Measurements from ENCODE around the gene RPAIN. TPM values are rescaled to one million over a fixed set of nuclear protein-coding genes. Genes with fewer than 3 reads are reported as not detected.

RPAIN gene
- total and polyA plus RNA-seq, 7 donors, result 21.3 to 53.8 (median 37.8) TPM

- Histone ChIP-seq H3K9me3 (no peaks in the 10 kb centered on the region), H3K4me1 (peaks cover 0 to 37% (median 28%) of the 10 kb centered on the region in 4 donors), H3K36me3 (peaks cover 0 to 59% (median 19%) of the 10 kb centered on the region in 4 donors), H3K27me3 (no peaks in the 10 kb centered on the region), H3K4me3 (peak within 1 kb of the TSS; percentile 54 to 83 (median 81)), H3K27ac (peak within 1 kb of the TSS; percentile 80 to 91 (median 88))
- intact Hi-C loops (cut with DNase I), result no loop called here
- DNase-seq, result peak; percentile 98
- peak; percentile 81 to 96 (median 93) for TF ChIP-seq POLR2AphosphoS5 (IDR thresholded peaks at IDR 0.05)
- TF ChIP-seq POLR2A (IDR thresholded peaks at IDR 0.05), result peak; percentile 66 to 89
- TF ChIP-seq EP300 (IDR thresholded peaks at IDR 0.05), result no peak
- no peak for TF ChIP-seq CTCF (IDR thresholded peaks at IDR 0.05)
- 0% methylated on average over 49 of the region's 49 CpGs for WGBS, 2 donors
These were observed 525 bp upstream of the RPAIN start, which contains the start of gene NUP88 for GRCh38 chr17:5419356-5419958. NUP88 (minus strand) TSS chr17:5419662; CDS start chr17:5419650, 12 bp downstream.

- H3K9me3 ChIP-seq, result no peaks in the 10 kb centered on the region
- no peak for DNase-seq
- no peak for TF ChIP-seq EP300 (IDR thresholded peaks at IDR 0.05)
- TF ChIP-seq POLR2A (IDR thresholded peaks at IDR 0.05), result no peak
- no peak for TF ChIP-seq POLR2AphosphoS5 (IDR thresholded peaks at IDR 0.05)
- no peak for TF ChIP-seq CTCF (IDR thresholded peaks at IDR 0.05)
- intact Hi-C loops (cut with DNase I), result no loop called here
- no peak overlapping the region for H3K27ac ChIP-seq
- 92 to 93% methylated on average over 2 of the region's 2 CpGs for WGBS, 2 donors
- H3K36me3 ChIP-seq, result peaks cover 8 to 63% (median 27%) of the 10 kb centered on the region in 4 donors
- no peak overlapping the region for H3K4me3 ChIP-seq
- H3K27me3 ChIP-seq, result no peaks in the 10 kb centered on the region
- H3K4me1 ChIP-seq, result peaks cover 0 to 24% (median 23%) of the 10 kb centered on the region in 4 donors
These were observed 2.5 kb downstream of the RPAIN start for GRCh38 chr17:5422505-5422904.

- Histone ChIP-seq H3K4me1 (peaks cover 0 to 13% (median 12%) of the 10 kb centered on the region in 4 donors), H3K36me3 (peaks cover 19 to 87% (median 50%) of the 10 kb centered on the region in 4 donors), H3K9me3 (no peaks in the 10 kb centered on the region), H3K4me3 (no peak overlapping the region), H3K27ac (no peak overlapping the region), H3K27me3 (no peaks in the 10 kb centered on the region)
- no peak for DNase-seq
- intact Hi-C loops (cut with DNase I), result no loop called here
- 80 to 89% methylated on average over 1 of the region's 1 CpG for WGBS, 2 donors
- no peak for TF ChIP-seq POLR2AphosphoS5 (IDR thresholded peaks at IDR 0.05)
- no peak for TF ChIP-seq EP300 (IDR thresholded peaks at IDR 0.05)
- TF ChIP-seq POLR2A (IDR thresholded peaks at IDR 0.05), result no peak
- TF ChIP-seq CTCF (IDR thresholded peaks at IDR 0.05), result no peak
These were observed 4.9 kb downstream of the RPAIN start for GRCh38 chr17:5424909-5425308.

GRCh38 chr17:5425826-5426225 is 5.8 kb downstream of the RPAIN start:
- Histone ChIP-seq H3K9me3 (no peaks in the 10 kb centered on the region), H3K4me3 (no peak overlapping the region), H3K4me1 (peaks cover 0 to 9% (median 7%) of the 10 kb centered on the region in 4 donors), H3K27me3 (no peaks in the 10 kb centered on the region), H3K36me3 (peaks cover 19 to 96% (median 53%) of the 10 kb centered on the region in 4 donors), H3K27ac (no peak overlapping the region)
- WGBS, 2 donors, result 81 to 92% methylated on average over 3 of the region's 3 CpGs
- intact Hi-C loops (cut with DNase I), result no loop called here
- no peak for TF ChIP-seq EP300 (IDR thresholded peaks at IDR 0.05)
- no peak for TF ChIP-seq POLR2A (IDR thresholded peaks at IDR 0.05)
- TF ChIP-seq POLR2AphosphoS5 (IDR thresholded peaks at IDR 0.05), result no peak
- no peak for TF ChIP-seq CTCF (IDR thresholded peaks at IDR 0.05)
- DNase-seq, result no peak
